DOHH2 (cell line): ENCODE results near the gene HTR7.

Source experiments
- CTCF ChIP-seq: fragments of 200-600 bp; sonication (generic); IDR thresholded peaks from one replicate; pipeline ENCODE4 v1.5.1; 2014; ENCODE audit warnings: antibody characterized with exemption, mild to moderate bottlenecking, low read depth, low read length; ENCODE audit not compliant: poor library complexity, severe bottlenecking
- EZH2phosphoT487 ChIP-seq: fragments of 200-600 bp; sonication (generic); IDR thresholded peaks from 2 replicates; pipeline ENCODE4 v1.6.1; 2017; ENCODE audit warnings: borderline replicate concordance, mild to moderate bottlenecking, antibody characterized with exemption, low read length, moderate library complexity, mixed read lengths

- TF ChIP-seq CTCF: no peak
- no peak for TF ChIP-seq EZH2phosphoT487
Measured at GRCh38 chr10:90800232-90800796, 57.5 kb downstream of the HTR7 start.
